GM12892 (cell line): ENCODE results near the gene GID8. TPM values are rescaled to one million over a fixed set of nuclear protein-coding genes. Genes with fewer than 3 reads are reported as not detected.
A peak's percentile ranks its signal among the peaks of the same experiment; 100 is the strongest.

Experiments used
- DNase-seq: peaks from one replicate; pipeline ENCODE4 v3.0.0; 2011; ENCODE audit not compliant: insufficient read length
- FAIRE-seq: peaks from 2 replicates; lab custom pipeline; 2011; peaks lifted over from hg19 to GRCh38; lab: Jason Lieb, UNC
- POLR2A ChIP-seq: IDR thresholded peaks from 2 replicates; pipeline ENCODE4 v1.6.1; 2011; ENCODE audit warnings: low read depth, low read length, control low read depth
- POLR2AphosphoS5 ChIP-seq: IDR thresholded peaks from 2 replicates; pipeline ENCODE4 v1.6.1; 2011; ENCODE audit warnings: low read depth, low read length, control low read depth
- TAF1 ChIP-seq: IDR thresholded peaks from 2 replicates; pipeline ENCODE4 v1.6.1; 2011; ENCODE audit warnings: low read depth, mild to moderate bottlenecking, control low read depth, low read length, borderline replicate concordance
- polyA plus RNA-seq: library from polyadenylated mRNA; unstranded; fragments of >200 nt; gene quantifications from one replicate; pipeline ENCODE4 v1.2.1, GENCODE V29; 2012; ENCODE audit warnings: missing spikeins, inconsistent platforms; ENCODE audit not compliant: missing spikeins

The GID8 gene
- polyA plus RNA-seq: 24.1 TPM

DNA sequence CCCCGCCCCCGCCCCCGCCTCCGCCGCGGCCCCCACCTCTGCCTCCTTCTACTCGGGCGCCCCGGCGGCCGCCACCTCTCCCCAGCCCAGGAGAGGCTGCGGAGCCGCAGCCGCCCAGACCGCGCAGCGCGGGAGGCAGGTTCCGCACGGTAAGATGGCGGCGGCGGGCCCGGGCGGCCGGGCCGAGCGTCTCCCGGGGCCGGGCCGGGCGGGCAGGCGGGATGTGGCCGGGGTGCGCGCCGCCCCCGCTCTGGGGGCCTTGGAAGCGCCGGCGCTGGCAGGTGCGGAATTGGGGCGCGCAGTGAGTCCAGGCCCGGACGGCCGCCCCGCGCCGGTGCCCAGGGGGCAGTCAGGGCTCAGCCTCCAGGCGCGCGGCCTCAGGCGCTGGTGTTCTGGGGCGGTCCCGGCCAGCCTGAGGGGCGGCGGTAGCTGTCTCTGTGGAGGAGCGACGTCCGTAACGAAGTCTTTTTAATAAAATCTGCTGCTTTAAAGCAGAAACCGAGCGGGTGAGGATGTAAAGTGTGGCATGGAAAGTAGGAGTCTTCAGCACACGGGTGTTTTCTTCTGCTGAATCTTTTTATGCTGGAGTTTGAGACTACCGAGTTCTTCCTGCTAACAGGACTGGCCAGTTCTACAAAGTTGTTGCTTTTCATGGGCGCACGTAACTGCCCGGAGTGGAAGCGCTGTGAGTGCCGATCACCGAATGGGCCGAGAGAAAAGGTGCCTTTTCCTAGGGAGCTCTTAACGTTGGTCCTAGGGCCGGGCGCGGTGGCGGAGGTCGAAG lies at the start of gene GID8:
Gene GID8 (plus strand): TSS at position 43 of the 784 bp plus-strand sequence. CDS start 3,356 bp downstream, outside the sequence.
- FAIRE-seq (no peak), DNase-seq (peak; percentile 54)
- TF ChIP-seq TAF1 (0 out of 2 replicates have a peak, but pooled peaks have one; percentile 1), POLR2A (no peak; the same call in 1 of the 2 replicates)

DNA sequence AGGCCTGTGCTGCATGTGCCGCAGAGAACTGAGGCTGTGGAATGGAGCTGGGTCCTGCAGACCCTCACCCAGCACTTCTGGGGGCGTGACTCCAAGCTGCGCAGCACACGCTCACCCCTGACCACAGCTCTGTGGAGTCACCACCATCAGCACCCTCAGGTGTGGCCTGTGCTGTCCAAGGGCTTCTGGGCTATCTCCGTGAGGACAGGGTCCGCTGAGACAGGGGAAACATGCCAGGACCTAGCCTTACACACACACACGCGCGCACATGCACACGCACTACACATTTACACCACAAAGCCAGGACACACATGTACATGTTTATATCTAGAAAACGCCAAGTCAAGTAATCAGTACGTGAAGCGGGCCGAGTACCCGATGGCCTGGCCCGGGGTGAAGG lies 49.5 kb upstream of the GID8 start:
- FAIRE-seq: no peak
- no peak for DNase-seq
- TF ChIP-seq POLR2AphosphoS5: no peak
- TF ChIP-seq POLR2A: no peak
- TF ChIP-seq TAF1: no peak

DNA sequence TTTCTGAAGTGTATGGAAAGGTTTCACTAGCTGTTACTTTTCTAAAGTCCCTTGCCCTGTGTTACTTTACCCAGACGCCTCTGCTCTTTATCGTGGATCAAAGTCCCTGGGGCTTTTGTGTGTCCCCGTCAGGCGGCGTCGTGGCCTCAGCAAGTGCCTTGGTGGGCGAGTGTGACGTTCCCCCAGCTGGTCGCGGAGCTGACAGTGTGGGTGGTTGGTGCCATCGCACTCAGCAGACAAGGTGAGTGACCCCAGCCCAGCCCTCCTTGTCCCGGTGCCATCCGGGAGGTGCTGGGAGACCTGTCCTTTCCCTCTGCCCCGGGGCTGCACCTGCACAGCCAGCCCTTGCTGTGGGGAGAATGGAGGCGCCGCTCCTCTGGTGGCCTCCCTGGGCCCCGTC lies 49.0 kb upstream of the GID8 start:
- no peak for DNase-seq
- TF ChIP-seq POLR2A (no peak), TAF1 (no peak), POLR2AphosphoS5 (no peak)
- no peak for FAIRE-seq

DNA sequence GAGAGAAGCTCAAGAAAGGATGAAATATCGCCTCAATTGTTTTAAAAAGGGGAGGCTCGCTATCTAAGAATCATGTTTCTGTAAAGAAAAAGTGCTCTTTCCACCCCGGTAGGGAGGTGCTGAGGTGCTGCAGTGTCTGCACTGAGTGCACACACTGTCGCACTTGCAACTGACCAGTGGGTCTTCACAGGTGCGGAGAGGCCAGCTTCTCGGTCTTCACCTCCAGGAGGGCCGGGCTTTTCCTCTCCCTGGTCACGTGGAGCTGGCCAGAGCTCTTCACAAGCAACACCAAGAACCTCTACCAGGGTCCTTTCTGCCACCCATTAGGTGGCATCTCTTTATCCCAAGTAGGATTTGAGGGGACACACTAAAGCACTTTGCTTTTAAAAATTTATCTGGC lies 48.5 kb upstream of the GID8 start:
- TF ChIP-seq POLR2A: no peak
- no peak for TF ChIP-seq TAF1
- no peak for TF ChIP-seq POLR2AphosphoS5
- DNase-seq (no peak), FAIRE-seq (no peak)

DNA sequence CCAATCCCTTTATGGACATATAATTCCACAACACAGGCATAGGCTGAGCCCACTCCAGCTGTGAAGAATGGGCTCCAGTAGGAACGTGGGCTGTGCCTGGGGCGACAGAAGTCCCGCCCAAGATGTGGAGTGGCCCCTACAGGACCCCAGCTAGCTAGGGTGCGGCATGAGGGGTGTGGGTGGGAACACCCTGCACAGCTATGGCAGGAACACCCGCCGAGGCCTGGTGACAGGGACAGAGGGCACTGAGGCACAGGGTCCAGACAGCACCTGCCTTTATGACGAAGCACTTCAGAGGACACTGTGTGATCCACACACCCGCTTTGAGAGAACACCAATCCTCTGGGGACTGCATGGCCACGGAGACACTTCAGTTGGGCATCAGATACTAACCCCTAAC lies 48.1 kb upstream of the GID8 start:
- DNase-seq (no peak), FAIRE-seq (no peak)
- TF ChIP-seq TAF1 (no peak), POLR2AphosphoS5 (no peak), POLR2A (no peak)

DNA sequence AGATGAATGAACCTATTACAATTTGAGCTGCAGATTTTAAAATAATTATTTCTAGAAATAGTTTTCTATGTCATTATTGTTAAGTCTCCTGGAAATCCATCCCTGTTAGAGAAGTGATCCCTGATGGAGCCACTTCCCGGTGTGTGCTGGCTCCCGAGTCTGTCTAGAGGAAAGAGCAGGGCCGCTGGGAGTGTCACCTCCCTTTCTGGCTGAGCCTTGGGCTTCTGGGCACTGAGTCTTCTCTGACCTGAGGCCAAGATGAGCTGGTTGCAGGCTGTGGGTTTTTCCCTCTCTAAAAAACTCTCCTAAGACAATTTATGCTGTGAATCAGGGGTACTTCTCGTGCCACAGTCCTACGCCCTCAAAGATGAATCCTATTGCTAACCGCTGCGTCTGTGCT lies 47.5 kb upstream of the GID8 start:
- FAIRE-seq: no peak
- TF ChIP-seq POLR2AphosphoS5: no peak
- no peak for TF ChIP-seq POLR2A
- no peak for TF ChIP-seq TAF1
- DNase-seq: no peak

DNA sequence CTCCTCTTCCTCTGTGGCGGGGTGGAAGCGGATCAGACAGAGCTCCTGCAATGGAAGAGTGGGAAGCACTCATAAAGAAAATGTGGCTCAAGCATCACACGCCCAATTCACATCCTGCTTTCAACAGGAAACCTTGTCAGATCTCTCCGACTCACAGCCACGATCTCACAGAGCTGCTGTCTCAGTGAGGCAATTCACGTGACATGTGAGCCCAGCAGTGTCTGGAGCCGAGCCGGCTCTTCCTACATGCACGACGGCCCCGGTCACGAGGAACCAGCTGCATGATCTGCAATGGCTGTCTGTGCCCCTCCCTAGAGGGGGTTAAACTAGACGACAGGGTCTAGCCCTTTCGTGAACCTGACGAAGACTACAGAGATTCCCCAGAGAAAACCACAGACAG lies 46.8 kb upstream of the GID8 start:
- TF ChIP-seq POLR2AphosphoS5 (no peak), POLR2A (no peak), TAF1 (no peak)
- FAIRE-seq (no peak), DNase-seq (no peak)

DNA sequence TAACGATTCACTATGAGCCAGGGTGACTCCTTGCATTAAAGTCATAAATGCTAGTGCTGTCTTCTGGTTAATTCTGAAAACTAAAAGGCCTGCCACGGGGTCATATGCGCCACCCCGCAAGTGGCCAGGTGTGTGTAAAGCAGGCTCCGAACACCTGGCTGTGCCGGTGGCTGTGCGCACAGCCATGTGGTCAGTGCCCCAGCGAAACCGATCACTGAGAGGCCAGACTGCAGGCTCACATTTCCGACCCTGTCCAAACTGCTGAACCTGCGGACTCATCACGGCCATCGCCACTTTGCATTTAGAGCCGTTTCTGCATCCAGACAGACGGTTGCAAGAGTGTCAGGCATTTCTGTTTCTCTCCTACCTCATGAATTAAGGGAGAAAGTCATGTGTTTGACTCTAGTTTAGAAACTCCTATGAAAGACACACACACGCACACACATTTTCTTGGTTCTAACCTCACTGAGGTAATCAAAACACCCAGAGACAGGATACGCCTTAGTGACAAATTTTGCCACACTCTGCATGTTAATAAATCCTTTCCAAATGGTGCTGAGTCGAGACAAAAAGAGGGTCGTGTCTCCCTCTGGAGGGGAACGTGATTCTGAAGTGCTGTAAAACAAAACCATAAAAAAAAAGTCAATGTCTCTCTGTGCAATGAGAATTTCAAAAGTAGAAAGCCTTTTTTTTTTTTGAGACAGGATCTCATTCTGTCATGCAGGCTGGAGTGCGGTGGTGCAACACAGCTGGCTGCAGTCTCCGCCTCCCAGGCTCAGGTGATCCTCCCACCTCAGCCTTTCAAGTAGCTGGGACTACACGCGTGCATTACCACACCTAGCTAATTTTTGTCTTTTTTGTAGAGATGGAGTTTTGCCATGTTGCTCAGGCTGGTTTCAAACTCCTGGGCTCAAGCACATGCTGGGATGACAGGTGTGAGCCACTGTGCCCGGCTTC lies 45.3 kb upstream of the GID8 start:
- no peak for TF ChIP-seq TAF1
- TF ChIP-seq POLR2AphosphoS5: no peak
- TF ChIP-seq POLR2A: no peak
- DNase-seq (no peak), FAIRE-seq (no peak)

DNA sequence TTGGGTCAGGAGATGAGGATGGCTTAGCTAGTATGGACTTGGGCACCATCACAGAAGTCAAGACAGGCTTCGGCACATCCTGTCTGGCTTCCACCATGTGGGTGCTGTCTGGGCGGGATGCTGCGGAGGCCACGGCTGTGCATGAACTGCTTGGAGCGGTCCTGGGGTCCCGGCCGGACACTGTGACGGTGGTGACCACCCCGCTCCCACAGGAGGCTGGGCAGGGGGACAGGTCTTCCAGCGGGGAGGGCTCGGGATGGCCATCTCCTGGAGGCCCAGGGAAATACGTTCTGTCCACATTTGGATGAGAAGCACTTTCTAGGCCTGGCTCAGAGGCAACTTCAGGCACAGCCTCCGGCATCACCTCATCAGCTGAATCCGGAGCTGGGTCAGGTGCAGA lies 44.2 kb upstream of the GID8 start:
- TF ChIP-seq TAF1: no peak
- no peak for TF ChIP-seq POLR2A
- FAIRE-seq: no peak
- DNase-seq: no peak

DNA sequence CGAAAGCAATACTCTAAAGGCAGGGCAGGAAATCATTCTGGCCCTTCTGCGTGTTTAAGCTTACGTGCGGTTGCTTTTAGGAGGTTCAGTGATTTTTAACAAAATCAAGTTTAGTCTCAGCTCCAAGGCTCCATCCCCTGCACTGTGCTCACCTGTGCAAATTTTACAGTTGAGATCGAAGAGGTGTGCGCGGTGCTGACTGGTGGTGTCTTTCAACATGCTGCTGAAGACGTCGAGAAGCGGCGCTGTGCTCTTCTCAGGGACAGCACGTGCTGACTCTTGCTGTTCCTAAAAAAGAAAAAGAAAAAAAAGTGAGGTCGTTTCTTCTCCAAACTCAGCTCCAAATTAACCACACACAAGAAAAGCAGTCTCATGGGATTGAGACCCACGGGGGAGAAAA lies 43.7 kb upstream of the GID8 start:
- no peak for DNase-seq
- TF ChIP-seq TAF1 (no peak), POLR2A (no peak), POLR2AphosphoS5 (no peak)
- no peak for FAIRE-seq

DNA sequence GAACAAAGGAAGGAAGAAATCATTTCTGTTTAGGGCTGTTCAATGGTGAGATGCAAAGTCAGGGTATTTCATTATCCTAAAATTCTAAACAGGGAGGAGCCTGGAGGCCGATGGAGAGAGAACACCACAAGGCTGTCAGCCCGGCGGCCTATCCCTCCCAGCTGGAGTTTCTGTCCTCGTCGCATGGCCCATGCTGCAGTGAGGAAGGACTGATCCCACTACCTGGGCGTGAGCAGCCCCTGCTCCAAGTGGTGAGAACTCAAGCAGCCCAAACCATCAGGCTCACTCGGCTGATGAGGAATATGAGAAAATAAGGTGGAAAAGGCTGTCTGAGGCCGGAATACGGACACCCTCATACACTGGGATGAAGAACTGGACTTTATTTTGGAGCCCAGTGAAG lies 42.4 kb upstream of the GID8 start:
- DNase-seq (no peak), FAIRE-seq (no peak)
- TF ChIP-seq TAF1 (no peak), POLR2AphosphoS5 (no peak), POLR2A (no peak)

DNA sequence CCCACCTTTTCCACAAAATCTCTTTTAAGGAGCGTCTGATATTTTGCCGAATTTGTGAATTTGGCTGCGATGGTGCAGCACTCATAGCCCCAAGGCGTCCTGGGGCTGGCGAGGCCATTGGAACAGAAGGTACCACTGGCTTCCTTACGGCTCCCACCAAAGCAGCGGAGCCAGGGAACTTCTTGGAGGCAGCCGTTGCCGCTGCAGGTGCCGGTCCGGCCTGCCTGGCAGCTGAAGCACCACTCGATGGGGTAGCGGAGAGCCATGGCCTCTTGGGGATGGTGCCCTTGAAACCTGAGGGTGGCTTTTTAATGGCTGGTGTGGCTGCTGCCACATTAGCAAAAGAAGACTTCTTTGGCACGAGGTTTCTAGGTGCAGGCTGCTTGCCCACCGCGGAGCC lies 41.4 kb upstream of the GID8 start:
- FAIRE-seq: no peak
- no peak for DNase-seq
- TF ChIP-seq TAF1: no peak
